ENCODE data around the gene IL1RAPL2. TPM values are rescaled to one million over a fixed set of nuclear protein-coding genes. Genes with fewer than 3 reads are reported as not detected.
A peak's percentile ranks its signal among the peaks of the same experiment; 100 is the strongest.
"Not testable (repeated sequence)": the region's sequence is repeated elsewhere in the genome, so short reads cannot be mapped to it uniquely, and the experiment has no call there.

The IL1RAPL2 gene
- total RNA-seq, 8 experiments from 2014 or later = 0.21 to 1.2 (median 0.69) TPM; not detected in 2

GRCh38 chrX:105115596-105116320 lies 549.8 kb downstream of the IL1RAPL2 start:
- ATAC-seq (replicated peaks in 6 of 8); in situ Hi-C loops (cut with MboI; ENCODE audit: low pct_unique_long_range_greater_than_20kb in 2 of 9, low sequenced_read_pairs in 9 of 9, unreplicated experiment in 9 of 9); H3K4me3 ChIP-seq; H3K27ac ChIP-seq; H3K4me1 ChIP-seq (replicated peaks in 1 of 2): not testable (repeated sequence)
- 75 to 76% methylated on average over 5 to 11 of the region's 35 CpGs; no CpG with 5 or more reads in 8 of the 10 experiments for WGBS, 10 experiments

GRCh38 chrX:105116486-105116885 lies 550.5 kb downstream of the IL1RAPL2 start:
- 33% methylated on average over 1 of the region's 1 CpG; no CpG with 5 or more reads in 9 of the 10 experiments for WGBS, 10 experiments

GRCh38 chrX:105117621-105118020 lies 551.6 kb downstream of the IL1RAPL2 start:
- no peak for ATAC-seq (replicated peaks in 6 of 8)
- no peak overlapping the region for H3K27ac ChIP-seq
- in situ Hi-C loops (cut with MboI; ENCODE audit: low pct_unique_long_range_greater_than_20kb in 2 of 9, low sequenced_read_pairs in 9 of 9, unreplicated experiment in 9 of 9) = no loop called here

More at GRCh38 chrX:105116486-105116885, 550.5 kb downstream of the IL1RAPL2 start:
- Histone ChIP-seq H3K4me3 (no peak overlapping the region), H3K27ac (no peak overlapping the region), H3K4me1 (replicated peaks in 1 of 2) (peaks cover 0 to 15% of the 10 kb centered on the region in 2 donors)
- no peak for ATAC-seq (replicated peaks in 6 of 8)
- in situ Hi-C loops (cut with MboI; ENCODE audit: low pct_unique_long_range_greater_than_20kb in 2 of 9, low sequenced_read_pairs in 9 of 9, unreplicated experiment in 9 of 9) = no loop called here

DNA sequence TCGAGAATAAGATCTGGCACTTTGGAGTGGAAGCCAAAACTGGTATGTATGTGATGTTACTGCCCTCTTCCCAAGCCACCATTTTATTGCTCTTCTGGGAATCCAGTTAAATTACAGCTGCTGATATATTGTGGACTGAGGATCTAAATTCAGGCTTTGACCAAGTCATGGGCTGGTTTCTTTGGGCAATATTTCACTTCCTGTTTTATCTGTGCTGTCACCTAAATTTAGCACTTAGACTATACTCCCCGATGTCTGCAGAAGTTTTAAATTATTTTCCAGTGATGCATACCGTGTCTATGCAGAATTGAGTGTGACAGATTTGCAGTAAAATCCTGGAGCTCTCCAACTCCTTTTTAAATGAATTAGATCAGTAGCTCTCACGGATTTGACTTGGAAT lies 554.5 kb downstream of the IL1RAPL2 start:
- H3K27ac ChIP-seq = no peak overlapping the region
- 0 to 80% (median 18%) methylated on average over 1 to 4 of the region's 4 CpGs; no CpG with 5 or more reads in 2 of the 10 experiments for WGBS, 10 experiments
- in situ Hi-C loops (cut with MboI; ENCODE audit: low pct_unique_long_range_greater_than_20kb in 2 of 9, low sequenced_read_pairs in 9 of 9, unreplicated experiment in 9 of 9) = no loop called here

More at GRCh38 chrX:105117621-105118020, 551.6 kb downstream of the IL1RAPL2 start:
- Histone ChIP-seq H3K4me1 (replicated peaks in 1 of 2) (peaks cover 0 to 25% of the 10 kb centered on the region in 2 donors), H3K4me3 (no peak overlapping the region)
- WGBS, 10 experiments = 33 to 40% methylated on average over 1 of the region's 1 CpG; no CpG with 5 or more reads in 8 of the 10 experiments

DNA sequence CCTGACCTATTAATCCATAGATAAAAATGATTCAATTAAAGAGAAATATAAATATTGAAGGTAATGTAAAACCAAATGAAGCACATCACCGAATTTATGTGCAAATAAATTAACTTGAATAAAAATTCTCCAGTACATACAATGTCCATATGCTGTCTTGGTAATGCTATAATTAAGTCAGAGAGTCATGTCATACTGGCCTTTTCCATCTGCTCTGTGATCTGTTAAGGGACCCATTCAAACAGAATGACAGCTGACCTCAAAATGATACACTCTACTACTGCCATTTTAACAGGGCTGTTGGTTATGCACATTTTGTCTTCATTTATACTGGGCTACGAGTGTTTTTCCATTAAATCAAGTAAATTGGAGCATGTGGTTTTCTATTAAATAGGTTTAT lies 555.2 kb downstream of the IL1RAPL2 start:
- Histone ChIP-seq H3K4me1 (replicated peaks in 1 of 2) (peaks cover 0 to 25% of the 10 kb centered on the region in 2 donors), H3K27ac (no peak overlapping the region), H3K4me3 (no peak overlapping the region)
- WGBS, 10 experiments = 0 to 80% (median 37%) methylated on average over 1 to 2 of the region's 2 CpGs; no CpG with 5 or more reads in 2 of the 10 experiments
- in situ Hi-C loops (cut with MboI; ENCODE audit: low pct_unique_long_range_greater_than_20kb in 2 of 9, low sequenced_read_pairs in 9 of 9, unreplicated experiment in 9 of 9) = no loop called here
- peak in 3 of 8 experiments; percentile 49 to 67 (median 59) for ATAC-seq (replicated peaks in 6 of 8)

More for the DNA sequence above, 554.5 kb downstream of the IL1RAPL2 start:
- no peak overlapping the region for H3K4me3 ChIP-seq
- H3K4me1 ChIP-seq (replicated peaks in 1 of 2) = peaks cover 0 to 25% of the 10 kb centered on the region in 2 donors
- ATAC-seq (replicated peaks in 6 of 8) = peak in 4 of 8 experiments; percentile 50 to 84 (median 78)

DNA sequence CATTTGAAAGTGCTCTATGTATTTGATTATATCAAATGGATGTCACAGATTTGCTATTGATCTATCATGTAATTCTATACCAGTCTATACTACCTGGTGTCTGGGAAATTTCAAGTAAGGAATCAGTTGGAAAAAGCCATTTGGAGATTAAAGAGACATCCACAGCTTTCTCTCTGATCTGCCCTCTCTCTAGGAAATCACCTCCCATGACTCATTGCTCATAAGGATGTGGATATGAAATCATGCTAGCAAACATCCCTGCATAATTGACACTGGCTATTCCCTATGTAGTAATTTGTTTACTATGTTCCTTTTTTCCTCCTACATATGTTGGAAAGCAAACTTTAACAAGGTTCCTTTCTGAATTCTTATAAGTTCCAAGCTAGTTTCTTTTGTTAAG lies 560.2 kb downstream of the IL1RAPL2 start:
- in situ Hi-C loops (cut with MboI; ENCODE audit: low pct_unique_long_range_greater_than_20kb in 2 of 9, low sequenced_read_pairs in 9 of 9, unreplicated experiment in 9 of 9) = no loop called here
- peak in 4 of 8 experiments; percentile 37 to 56 (median 48) for ATAC-seq (replicated peaks in 6 of 8)
- H3K4me3 ChIP-seq = no peak overlapping the region

DNA sequence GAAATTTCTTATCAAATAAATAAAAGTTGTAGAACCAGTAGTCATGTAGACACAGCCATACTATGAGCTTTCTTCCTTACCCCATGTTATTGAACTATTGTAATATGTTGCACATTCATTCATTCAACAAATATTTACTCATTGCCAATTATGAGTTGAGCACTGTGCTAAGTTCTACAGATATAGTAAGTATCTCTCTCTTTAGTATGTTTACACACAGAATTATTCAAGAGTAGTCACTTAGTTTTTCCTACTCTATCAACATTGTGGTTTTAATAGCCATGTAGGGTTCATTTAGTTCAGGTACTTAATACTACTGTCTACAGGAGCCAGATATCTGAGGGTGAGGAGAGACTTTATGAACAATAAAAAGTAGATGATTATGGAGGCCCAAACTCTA lies 568.3 kb downstream of the IL1RAPL2 start:
- in situ Hi-C loops (cut with MboI; ENCODE audit: low pct_unique_long_range_greater_than_20kb in 2 of 9, low sequenced_read_pairs in 9 of 9, unreplicated experiment in 9 of 9) = no loop called here
- Histone ChIP-seq H3K4me1 (replicated peaks in 1 of 2) (no peaks in the 10 kb centered on the region), H3K4me3 (no peak overlapping the region), H3K27ac (no peak overlapping the region)
- ATAC-seq (replicated peaks in 6 of 8) = no peak

More for the DNA sequence above, 560.2 kb downstream of the IL1RAPL2 start:
- H3K27ac ChIP-seq = no peak overlapping the region
- peaks cover 0 to 13% of the 10 kb centered on the region in 2 donors for H3K4me1 ChIP-seq (replicated peaks in 1 of 2)

- H3K27ac ChIP-seq = no peak overlapping the region
- H3K4me1 ChIP-seq (replicated peaks in 1 of 2) = no peaks in the 10 kb centered on the region
- no peak overlapping the region for H3K4me3 ChIP-seq
- in situ Hi-C loops (cut with MboI; ENCODE audit: low pct_unique_long_range_greater_than_20kb in 2 of 9, low sequenced_read_pairs in 9 of 9, unreplicated experiment in 9 of 9) = no loop called here
- ATAC-seq (replicated peaks in 6 of 8) = no peak
Observed at GRCh38 chrX:105136786-105137185, 570.8 kb downstream of the IL1RAPL2 start.

DNA sequence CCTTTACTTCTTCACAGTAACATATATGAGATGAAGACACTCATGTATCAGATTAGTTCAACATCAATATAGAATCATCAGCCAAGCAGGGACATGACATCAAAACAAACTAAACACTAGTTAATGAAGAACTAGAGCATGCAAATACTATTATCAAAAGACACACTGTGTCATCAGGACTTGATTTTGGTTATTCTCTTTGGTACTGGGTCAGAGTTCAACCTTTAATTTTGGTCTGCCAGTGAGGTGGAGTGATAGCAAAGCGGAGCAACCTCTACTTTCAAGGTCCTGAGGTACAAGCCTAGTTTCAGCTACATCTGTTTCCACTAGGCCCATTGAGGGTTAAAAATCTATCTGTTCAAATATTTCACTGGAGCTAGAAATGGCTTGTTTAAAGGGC lies 584.0 kb downstream of the IL1RAPL2 start:
- no peak for ATAC-seq (replicated peaks in 6 of 8)
- 0 to 100% (median 58%) methylated on average over 1 of the region's 1 CpG; no CpG with 5 or more reads in 6 of the 10 experiments for WGBS, 10 experiments
- in situ Hi-C loops (cut with MboI; ENCODE audit: low pct_unique_long_range_greater_than_20kb in 2 of 9, low sequenced_read_pairs in 9 of 9, unreplicated experiment in 9 of 9) = no loop called here
- H3K27ac ChIP-seq = no peak overlapping the region
- H3K4me1 ChIP-seq (replicated peaks in 1 of 2) = no peaks in the 10 kb centered on the region
- H3K4me3 ChIP-seq = no peak overlapping the region

DNA sequence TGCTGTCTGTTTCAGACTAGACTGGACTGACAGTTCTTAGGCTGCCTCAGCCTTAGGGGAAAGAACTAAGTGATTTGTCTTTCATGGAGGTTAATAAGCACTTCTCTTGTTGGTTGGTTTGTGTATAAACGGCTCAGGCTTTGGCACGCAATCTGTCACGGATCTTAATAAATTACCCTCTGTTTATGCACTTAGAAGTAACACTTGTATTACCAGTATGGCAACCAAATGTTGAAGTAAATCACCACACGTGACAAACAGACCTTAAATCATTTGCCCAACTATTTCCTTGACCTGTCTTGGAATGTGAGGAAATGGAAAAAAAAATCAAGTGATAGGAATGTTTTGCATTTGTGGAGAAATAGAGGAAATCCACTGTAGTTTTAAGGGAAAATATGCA lies 584.6 kb downstream of the IL1RAPL2 start:
- in situ Hi-C loops (cut with MboI; ENCODE audit: low pct_unique_long_range_greater_than_20kb in 2 of 9, low sequenced_read_pairs in 9 of 9, unreplicated experiment in 9 of 9) = no loop called here
- Histone ChIP-seq H3K4me3 (no peak overlapping the region), H3K27ac (no peak overlapping the region), H3K4me1 (replicated peaks in 1 of 2) (no peaks in the 10 kb centered on the region)
- 0 to 87% (median 32%) methylated on average over 3 to 4 of the region's 4 CpGs; no CpG with 5 or more reads in 5 of the 10 experiments for WGBS, 10 experiments
- ATAC-seq (replicated peaks in 6 of 8) = peak in 2 of 8 experiments; percentile 21 to 45

GRCh38 chrX:105167233-105167632 lies 601.2 kb downstream of the IL1RAPL2 start:
- ATAC-seq (replicated peaks in 6 of 8) = no peak
- no peak overlapping the region for H3K4me3 ChIP-seq
- in situ Hi-C loops (cut with MboI; ENCODE audit: low pct_unique_long_range_greater_than_20kb in 2 of 9, low sequenced_read_pairs in 9 of 9, unreplicated experiment in 9 of 9) = no loop called here
- no peak overlapping the region for H3K27ac ChIP-seq
- 0 to 46% methylated on average over 1 to 2 of the region's 3 CpGs; no CpG with 5 or more reads in 8 of the 10 experiments for WGBS, 10 experiments
- H3K4me1 ChIP-seq (replicated peaks in 1 of 2) = peaks cover 0 to 2% of the 10 kb centered on the region in 2 donors

DNA sequence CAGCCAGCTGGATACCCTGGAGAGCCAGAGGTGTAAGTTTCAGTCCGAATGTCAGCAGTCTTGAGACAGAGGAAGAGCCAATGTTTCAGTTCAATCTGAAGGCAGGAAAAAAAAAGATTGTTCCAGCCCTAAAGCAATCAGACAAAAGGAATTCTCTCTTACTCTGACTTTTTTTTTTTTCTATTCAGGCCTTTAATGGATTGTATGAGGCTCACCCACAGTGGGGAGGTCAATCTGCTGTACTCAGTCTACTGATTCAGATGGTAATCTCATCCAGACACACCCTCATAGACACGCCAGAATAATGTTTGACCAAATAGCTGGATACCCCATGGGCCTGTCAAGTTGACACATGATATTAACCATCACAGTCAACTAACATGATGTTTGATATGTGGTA lies 602.6 kb downstream of the IL1RAPL2 start:
- 0 to 20% (median 14%) methylated on average over 1 of the region's 2 CpGs; no CpG with 5 or more reads in 7 of the 10 experiments for WGBS, 10 experiments
- peaks cover 0 to 2% of the 10 kb centered on the region in 2 donors for H3K4me1 ChIP-seq (replicated peaks in 1 of 2)
- peak in 4 of 8 experiments; percentile 36 to 72 (median 64) for ATAC-seq (replicated peaks in 6 of 8)
- in situ Hi-C loops (cut with MboI; ENCODE audit: low pct_unique_long_range_greater_than_20kb in 2 of 9, low sequenced_read_pairs in 9 of 9, unreplicated experiment in 9 of 9) = no loop called here
- no peak overlapping the region for H3K27ac ChIP-seq
- no peak overlapping the region for H3K4me3 ChIP-seq

DNA sequence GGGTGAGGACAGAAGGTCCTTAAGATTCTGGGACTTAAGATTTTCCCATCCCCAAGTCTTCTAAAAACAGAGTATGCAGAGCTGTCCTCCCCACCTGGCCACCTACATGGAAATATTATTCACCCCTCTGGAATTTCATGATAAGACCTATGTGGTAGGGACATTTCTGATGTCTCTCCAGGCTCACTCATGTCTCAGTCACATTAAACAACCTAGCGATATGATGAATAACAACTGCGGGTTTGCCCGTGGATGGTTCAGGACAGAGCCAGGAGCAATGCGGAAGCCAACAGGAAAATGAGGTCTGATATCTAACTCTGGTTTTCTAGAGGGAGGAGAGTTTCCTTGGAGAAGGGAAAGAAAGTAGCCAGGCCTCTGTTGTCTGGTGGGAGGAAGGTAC lies 607.1 kb downstream of the IL1RAPL2 start:
- H3K4me1 ChIP-seq (replicated peaks in 1 of 2) = peaks cover 0 to 2% of the 10 kb centered on the region in 2 donors
- 72 to 89% methylated on average over 2 to 4 of the region's 4 CpGs; no CpG with 5 or more reads in 8 of the 10 experiments for WGBS, 10 experiments
- no peak overlapping the region for H3K4me3 ChIP-seq
- in situ Hi-C loops (cut with MboI; ENCODE audit: low pct_unique_long_range_greater_than_20kb in 2 of 9, low sequenced_read_pairs in 9 of 9, unreplicated experiment in 9 of 9) = no loop called here
- H3K27ac ChIP-seq = no peak overlapping the region
- ATAC-seq (replicated peaks in 6 of 8) = no peak

GRCh38 chrX:105179644-105180043 lies 613.6 kb downstream of the IL1RAPL2 start:
- ATAC-seq (replicated peaks in 6 of 8) = no peak
- in situ Hi-C loops (cut with MboI; ENCODE audit: low pct_unique_long_range_greater_than_20kb in 2 of 9, low sequenced_read_pairs in 9 of 9, unreplicated experiment in 9 of 9) = no loop called here
- no peak overlapping the region for H3K27ac ChIP-seq
- no peaks in the 10 kb centered on the region for H3K4me1 ChIP-seq (replicated peaks in 1 of 2)
- WGBS, 10 experiments = 49 to 100% (median 67%) methylated on average over 2 to 3 of the region's 3 CpGs; no CpG with 5 or more reads in 5 of the 10 experiments
- no peak overlapping the region for H3K4me3 ChIP-seq

All from motor neuron (in vitro differentiated cells).